ENCODE data around the gene ATRNL1.
"Not testable (repeated sequence)": the region's sequence is repeated elsewhere in the genome, so short reads cannot be mapped to it uniquely, and the experiment has no call there.

ATRNL1 gene

DNA sequence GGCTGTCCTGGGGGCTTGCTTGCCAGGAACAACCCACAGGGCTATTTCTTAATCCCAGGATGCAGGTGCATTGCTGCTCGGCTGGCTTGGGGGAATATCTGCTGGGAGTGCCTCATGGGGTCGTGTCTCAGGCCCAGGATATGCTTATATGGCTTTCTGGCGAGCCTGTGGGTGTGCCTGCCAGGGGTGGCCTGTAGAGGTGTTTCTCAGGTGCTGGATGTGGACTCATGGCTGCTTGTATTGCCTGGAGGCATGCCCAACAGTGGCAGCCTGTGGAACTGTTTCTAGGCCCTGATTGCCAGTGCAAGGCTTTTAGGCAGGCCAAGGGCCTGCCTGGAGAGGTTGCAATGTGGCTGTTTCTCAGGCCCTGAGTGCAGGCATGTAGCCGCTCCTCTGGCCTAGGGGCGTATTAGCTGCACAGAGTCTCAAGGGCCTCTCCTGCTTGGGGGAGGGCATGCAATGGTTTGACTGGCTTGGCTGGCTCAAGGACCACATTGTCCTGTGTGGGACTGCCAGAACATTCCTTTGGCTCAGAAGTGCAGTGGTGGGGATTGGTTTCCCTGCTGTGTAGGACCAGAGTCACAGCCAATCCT is 202.1 kb downstream of the ATRNL1 start:
- 90 to 91% methylated on average over 5 of the region's 5 CpGs for WGBS, 2 experiments
- H3K27ac ChIP-seq (ENCODE audit: insufficient read depth, low read depth, low read length, poor library complexity, severe bottlenecking) = no peak overlapping the region
- H3K36me3 ChIP-seq (ENCODE audit: control insufficient read depth, insufficient read depth, low read length) = no peaks in the 10 kb centered on the region
- H3K9me3 ChIP-seq (ENCODE audit: control insufficient read depth, low read length) = no peaks in the 10 kb centered on the region
- H3K4me1 ChIP-seq (ENCODE audit: control insufficient read depth, insufficient read depth, low read length) = no peaks in the 10 kb centered on the region
- H3K27me3 ChIP-seq (ENCODE audit: control insufficient read depth, insufficient read depth, low read length, poor library complexity, severe bottlenecking) = no peaks in the 10 kb centered on the region
- no peak overlapping the region for H3K4me3 ChIP-seq (ENCODE audit: insufficient read depth, low read depth, low read length)

DNA sequence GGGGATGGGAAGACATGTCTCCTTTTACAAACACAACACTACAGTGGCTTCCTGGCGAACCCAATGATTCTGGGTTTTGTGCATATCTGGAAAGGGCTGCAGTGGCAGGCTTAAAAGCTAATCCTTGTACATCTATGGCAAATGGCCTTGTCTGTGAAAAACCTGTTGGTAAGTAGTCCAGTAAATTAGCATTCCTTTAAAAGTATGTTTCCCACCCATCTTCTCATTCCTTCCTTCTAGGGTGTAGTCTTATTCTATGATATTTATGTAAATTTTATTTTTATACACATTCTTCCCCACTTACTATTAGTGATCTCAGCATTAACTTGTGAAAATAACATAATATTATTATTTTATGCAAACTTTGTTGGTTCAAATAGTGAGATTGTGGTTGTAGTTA is 206.9 kb downstream of the ATRNL1 start:
- H3K4me3 ChIP-seq (ENCODE audit: insufficient read depth, low read depth, low read length) = no peak overlapping the region
- H3K36me3 ChIP-seq (ENCODE audit: control insufficient read depth, insufficient read depth, low read length) = no peaks in the 10 kb centered on the region
- no peaks in the 10 kb centered on the region for H3K27me3 ChIP-seq (ENCODE audit: control insufficient read depth, insufficient read depth, low read length, poor library complexity, severe bottlenecking)
- no peaks in the 10 kb centered on the region for H3K9me3 ChIP-seq (ENCODE audit: control insufficient read depth, low read length)
- H3K4me1 ChIP-seq (ENCODE audit: control insufficient read depth, insufficient read depth, low read length) = no peaks in the 10 kb centered on the region
- 86 to 100% methylated on average over 1 of the region's 1 CpG for WGBS, 2 experiments
- no peak overlapping the region for H3K27ac ChIP-seq (ENCODE audit: insufficient read depth, low read depth, low read length, poor library complexity, severe bottlenecking)

GRCh38 chr10:115319669-115320068 is 226.5 kb downstream of the ATRNL1 start:
- H3K27ac ChIP-seq (ENCODE audit: insufficient read depth, low read depth, low read length, poor library complexity, severe bottlenecking); H3K4me3 ChIP-seq (ENCODE audit: insufficient read depth, low read depth, low read length); H3K27me3 ChIP-seq (ENCODE audit: control insufficient read depth, insufficient read depth, low read length, poor library complexity, severe bottlenecking); H3K4me1 ChIP-seq (ENCODE audit: control insufficient read depth, insufficient read depth, low read length); H3K9me3 ChIP-seq (ENCODE audit: control insufficient read depth, low read length); H3K36me3 ChIP-seq (ENCODE audit: control insufficient read depth, insufficient read depth, low read length): not testable (repeated sequence)
- WGBS, 2 experiments = 70 to 94% methylated on average over 1 of the region's 1 CpG

GRCh38 chr10:115321360-115321759 is 228.2 kb downstream of the ATRNL1 start:
- Histone ChIP-seq H3K27me3 (ENCODE audit: control insufficient read depth, insufficient read depth, low read length, poor library complexity, severe bottlenecking) (no peaks in the 10 kb centered on the region), H3K4me1 (ENCODE audit: control insufficient read depth, insufficient read depth, low read length) (no peaks in the 10 kb centered on the region), H3K27ac (ENCODE audit: insufficient read depth, low read depth, low read length, poor library complexity, severe bottlenecking) (no peak overlapping the region), H3K9me3 (ENCODE audit: control insufficient read depth, low read length) (no peaks in the 10 kb centered on the region), H3K4me3 (ENCODE audit: insufficient read depth, low read depth, low read length) (no peak overlapping the region), H3K36me3 (ENCODE audit: control insufficient read depth, insufficient read depth, low read length) (no peaks in the 10 kb centered on the region)
- WGBS, 2 experiments = 63 to 92% methylated on average over 2 of the region's 2 CpGs

DNA sequence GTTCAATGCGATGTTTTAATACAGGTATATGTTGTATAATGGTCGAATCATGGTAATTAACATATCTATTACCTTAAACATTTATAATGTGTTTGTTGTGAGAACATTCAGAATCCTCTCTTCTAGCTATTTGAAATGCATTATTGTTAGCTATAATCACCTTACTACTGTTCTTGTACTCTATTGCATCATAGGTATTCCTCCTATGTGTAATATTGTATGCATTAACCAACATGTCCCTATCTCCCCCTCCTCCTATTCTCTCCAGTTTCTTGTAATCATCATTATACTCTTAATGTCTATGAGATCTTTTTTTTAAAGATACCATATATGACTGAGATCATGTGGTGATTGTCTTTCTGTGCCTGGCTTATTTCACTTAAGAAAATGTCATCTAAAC is 235.2 kb downstream of the ATRNL1 start:
- H3K4me3 ChIP-seq (ENCODE audit: insufficient read depth, low read depth, low read length) = no peak overlapping the region
- H3K27ac ChIP-seq (ENCODE audit: insufficient read depth, low read depth, low read length, poor library complexity, severe bottlenecking) = no peak overlapping the region
- no peaks in the 10 kb centered on the region for H3K9me3 ChIP-seq (ENCODE audit: control insufficient read depth, low read length)
- no CpG with 5 or more reads among the region's 2 CpGs for WGBS, 2 experiments
- H3K36me3 ChIP-seq (ENCODE audit: control insufficient read depth, insufficient read depth, low read length) = no peaks in the 10 kb centered on the region
- no peaks in the 10 kb centered on the region for H3K27me3 ChIP-seq (ENCODE audit: control insufficient read depth, insufficient read depth, low read length, poor library complexity, severe bottlenecking)
- H3K4me1 ChIP-seq (ENCODE audit: control insufficient read depth, insufficient read depth, low read length) = no peaks in the 10 kb centered on the region

DNA sequence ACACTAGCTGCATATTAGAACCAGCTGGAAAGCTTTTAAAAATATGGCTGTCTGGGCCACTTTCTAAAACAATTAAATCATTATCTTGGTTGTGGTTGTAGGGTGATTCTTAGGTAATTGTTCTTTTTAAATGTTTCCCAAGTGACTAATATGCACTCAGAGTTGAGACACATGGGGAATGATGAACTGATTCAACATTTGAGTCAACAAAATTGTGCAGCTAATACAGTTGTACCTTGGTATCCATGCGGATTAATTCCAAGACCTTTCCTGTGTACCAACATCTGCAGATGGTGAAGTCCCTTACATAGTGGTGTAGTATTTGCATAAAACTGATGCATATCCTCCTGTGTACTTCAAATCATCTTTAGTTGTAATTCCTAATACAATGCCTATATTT is 242.2 kb downstream of the ATRNL1 start:
- no peaks in the 10 kb centered on the region for H3K36me3 ChIP-seq (ENCODE audit: control insufficient read depth, insufficient read depth, low read length)
- no peak overlapping the region for H3K27ac ChIP-seq (ENCODE audit: insufficient read depth, low read depth, low read length, poor library complexity, severe bottlenecking)
- 82 to 90% methylated on average over 1 of the region's 1 CpG for WGBS, 2 experiments
- H3K4me1 ChIP-seq (ENCODE audit: control insufficient read depth, insufficient read depth, low read length) = no peaks in the 10 kb centered on the region
- no peaks in the 10 kb centered on the region for H3K27me3 ChIP-seq (ENCODE audit: control insufficient read depth, insufficient read depth, low read length, poor library complexity, severe bottlenecking)
- no peak overlapping the region for H3K4me3 ChIP-seq (ENCODE audit: insufficient read depth, low read depth, low read length)
- H3K9me3 ChIP-seq (ENCODE audit: control insufficient read depth, low read length) = no peaks in the 10 kb centered on the region

- H3K4me3 ChIP-seq (ENCODE audit: insufficient read depth, low read depth, low read length) = no peak overlapping the region
- no peaks in the 10 kb centered on the region for H3K4me1 ChIP-seq (ENCODE audit: control insufficient read depth, insufficient read depth, low read length)
- H3K27me3 ChIP-seq (ENCODE audit: control insufficient read depth, insufficient read depth, low read length, poor library complexity, severe bottlenecking) = no peaks in the 10 kb centered on the region
- no peak overlapping the region for H3K27ac ChIP-seq (ENCODE audit: insufficient read depth, low read depth, low read length, poor library complexity, severe bottlenecking)
- H3K9me3 ChIP-seq (ENCODE audit: control insufficient read depth, low read length) = no peaks in the 10 kb centered on the region
- 2 to 5% methylated on average over 1 of the region's 2 CpGs for WGBS, 2 experiments
- no peaks in the 10 kb centered on the region for H3K36me3 ChIP-seq (ENCODE audit: control insufficient read depth, insufficient read depth, low read length)
These were observed 262.1 kb downstream of the ATRNL1 start for GRCh38 chr10:115355162-115355760.

DNA sequence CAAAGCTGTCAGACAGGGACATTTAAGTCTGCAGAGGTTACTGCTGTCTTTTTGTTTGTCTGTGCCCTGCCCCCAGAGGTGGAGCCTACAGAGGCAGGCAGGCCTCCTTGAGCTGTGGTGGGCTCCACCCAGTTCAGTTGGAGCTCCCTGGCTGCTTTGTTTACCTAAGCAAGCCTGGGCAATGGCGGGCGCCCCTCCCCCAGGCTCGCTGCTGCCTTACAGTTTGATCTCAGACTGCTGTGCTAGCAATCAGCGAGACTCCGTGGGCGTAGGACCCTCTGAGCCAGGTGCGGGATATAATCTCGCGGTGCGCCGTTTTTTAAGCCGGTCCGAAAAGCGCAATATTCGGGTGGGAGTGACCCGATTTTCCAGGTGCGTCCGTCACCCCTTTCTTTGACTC is 274.8 kb downstream of the ATRNL1 start:
- not testable (repeated sequence) for H3K9me3 ChIP-seq (ENCODE audit: control insufficient read depth, low read length); H3K36me3 ChIP-seq (ENCODE audit: control insufficient read depth, insufficient read depth, low read length); H3K4me3 ChIP-seq (ENCODE audit: insufficient read depth, low read depth, low read length); H3K4me1 ChIP-seq (ENCODE audit: control insufficient read depth, insufficient read depth, low read length); H3K27me3 ChIP-seq (ENCODE audit: control insufficient read depth, insufficient read depth, low read length, poor library complexity, severe bottlenecking); H3K27ac ChIP-seq (ENCODE audit: insufficient read depth, low read depth, low read length, poor library complexity, severe bottlenecking)
- 86% methylated on average over 18 of the region's 18 CpGs for WGBS, 2 experiments

GRCh38 chr10:115379064-115379463 is 285.9 kb downstream of the ATRNL1 start:
- Histone ChIP-seq H3K27ac (ENCODE audit: insufficient read depth, low read depth, low read length, poor library complexity, severe bottlenecking) (no peak overlapping the region), H3K9me3 (ENCODE audit: control insufficient read depth, low read length) (no peaks in the 10 kb centered on the region), H3K4me1 (ENCODE audit: control insufficient read depth, insufficient read depth, low read length) (no peaks in the 10 kb centered on the region), H3K4me3 (ENCODE audit: insufficient read depth, low read depth, low read length) (no peak overlapping the region), H3K36me3 (ENCODE audit: control insufficient read depth, insufficient read depth, low read length) (no peaks in the 10 kb centered on the region), H3K27me3 (ENCODE audit: control insufficient read depth, insufficient read depth, low read length, poor library complexity, severe bottlenecking) (no peaks in the 10 kb centered on the region)
- WGBS, 2 experiments = 100% methylated on average over 1 of the region's 1 CpG

DNA sequence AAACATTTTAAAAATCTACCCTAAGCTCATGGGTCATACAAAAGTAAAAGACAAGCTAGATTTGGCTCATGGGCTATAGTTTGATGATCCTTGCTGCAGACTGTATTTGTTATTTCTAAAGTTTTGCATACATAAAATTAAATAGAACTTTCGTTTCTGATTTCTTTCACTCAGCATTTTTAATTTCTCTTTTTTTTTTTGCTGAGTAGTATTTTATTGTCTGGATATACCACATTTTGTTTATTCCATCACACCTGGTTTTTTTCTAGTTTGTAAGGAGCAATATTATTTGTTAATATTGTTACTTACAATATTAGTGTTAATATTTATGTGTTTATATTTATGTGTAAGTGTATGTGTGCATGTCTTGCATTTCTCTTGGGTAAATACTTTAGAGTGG is 291.5 kb downstream of the ATRNL1 start:
- Histone ChIP-seq H3K36me3 (ENCODE audit: control insufficient read depth, insufficient read depth, low read length) (no peaks in the 10 kb centered on the region), H3K9me3 (ENCODE audit: control insufficient read depth, low read length) (no peaks in the 10 kb centered on the region), H3K4me3 (ENCODE audit: insufficient read depth, low read depth, low read length) (no peak overlapping the region), H3K27me3 (ENCODE audit: control insufficient read depth, insufficient read depth, low read length, poor library complexity, severe bottlenecking) (no peaks in the 10 kb centered on the region), H3K4me1 (ENCODE audit: control insufficient read depth, insufficient read depth, low read length) (no peaks in the 10 kb centered on the region), H3K27ac (ENCODE audit: insufficient read depth, low read depth, low read length, poor library complexity, severe bottlenecking) (no peak overlapping the region)
- no CpG with 5 or more reads among the region's 1 CpG for WGBS, 2 experiments

GRCh38 chr10:115390607-115391006 is 297.4 kb downstream of the ATRNL1 start:
- H3K4me1 ChIP-seq (ENCODE audit: control insufficient read depth, insufficient read depth, low read length) = no peaks in the 10 kb centered on the region
- WGBS, 2 experiments = 100% methylated on average over 1 of the region's 1 CpG; no CpG with 5 or more reads in 1 of the 2 experiments

More at GRCh38 chr10:115390607-115391006, 297.4 kb downstream of the ATRNL1 start:
- Histone ChIP-seq H3K36me3 (ENCODE audit: control insufficient read depth, insufficient read depth, low read length) (no peaks in the 10 kb centered on the region), H3K27me3 (ENCODE audit: control insufficient read depth, insufficient read depth, low read length, poor library complexity, severe bottlenecking) (no peaks in the 10 kb centered on the region), H3K27ac (ENCODE audit: insufficient read depth, low read depth, low read length, poor library complexity, severe bottlenecking) (no peak overlapping the region), H3K4me3 (ENCODE audit: insufficient read depth, low read depth, low read length) (no peak overlapping the region), H3K9me3 (ENCODE audit: control insufficient read depth, low read length) (no peaks in the 10 kb centered on the region)
